Stimulated activated naive CD8-positive, alpha-beta T cell treated with anti-CD3 and anti-CD28 coated beads, Interleukin-15, Interleukin-2, amounts not matched to agents 100 ng/mL and 50 ng/mL, for 24 hours (primary cell): ENCODE measurements around the gene MEN1.
A peak's percentile ranks its signal among the peaks of the same experiment; 100 is the strongest.

ENCODE experiments used
- H3K27ac Mint-ChIP-seq: one replicate; pipeline ENCODE4 v1.8.0; 2021; ENCODE audit warnings: mild to moderate bottlenecking, mixed read lengths
- H3K27me3 Mint-ChIP-seq: one replicate; pipeline ENCODE4 v1.8.0; 2021; ENCODE audit warnings: mixed read lengths
- H3K36me3 Mint-ChIP-seq: one replicate; pipeline ENCODE4 v1.8.0; 2021; ENCODE audit warnings: low read depth, mixed read lengths
- H3K4me1 Mint-ChIP-seq: one replicate; pipeline ENCODE4 v1.8.0; 2021; ENCODE audit warnings: low read depth, mixed read lengths
- H3K4me3 Mint-ChIP-seq: one replicate; pipeline ENCODE4 v1.8.0; 2021; ENCODE audit warnings: mild to moderate bottlenecking, mixed read lengths
- H3K9me3 Mint-ChIP-seq: one replicate; pipeline ENCODE4 v1.8.0; 2021; ENCODE audit warnings: mixed read lengths

The MEN1 gene

GRCh38 chr11:64774144-64774543 is 36.2 kb downstream of the MEN1 start:
- Mint-ChIP-seq H3K27ac (peak overlapping the region; percentile 2), H3K27me3 (no peaks in the 10 kb centered on the region)

GRCh38 chr11:64772303-64773018 is 37.9 kb downstream of the MEN1 start:
- peak overlapping the region; percentile 51 for H3K4me3 Mint-ChIP-seq
- H3K9me3 Mint-ChIP-seq = no peaks in the 10 kb centered on the region
- peak overlapping the region; percentile 60 for H3K27ac Mint-ChIP-seq
- H3K4me1 Mint-ChIP-seq = peaks cover 96% of the 10 kb centered on the region
- H3K27me3 Mint-ChIP-seq = no peaks in the 10 kb centered on the region
- H3K36me3 Mint-ChIP-seq = peaks cover 100% of the 10 kb centered on the region

More at GRCh38 chr11:64774144-64774543, 36.2 kb downstream of the MEN1 start:
- Mint-ChIP-seq H3K4me1 (peaks cover 84% of the 10 kb centered on the region), H3K4me3 (peak overlapping the region; percentile 95), H3K36me3 (peaks cover 86% of the 10 kb centered on the region), H3K9me3 (no peaks in the 10 kb centered on the region)

- H3K27me3 Mint-ChIP-seq = no peaks in the 10 kb centered on the region
- peaks cover 99% of the 10 kb centered on the region for H3K36me3 Mint-ChIP-seq
- no peaks in the 10 kb centered on the region for H3K9me3 Mint-ChIP-seq
- peaks cover 96% of the 10 kb centered on the region for H3K4me1 Mint-ChIP-seq
- peak overlapping the region; percentile 51 for H3K4me3 Mint-ChIP-seq
- H3K27ac Mint-ChIP-seq = peak overlapping the region; percentile 60
These were observed 38.5 kb downstream of the MEN1 start for GRCh38 chr11:64771861-64772260.

DNA sequence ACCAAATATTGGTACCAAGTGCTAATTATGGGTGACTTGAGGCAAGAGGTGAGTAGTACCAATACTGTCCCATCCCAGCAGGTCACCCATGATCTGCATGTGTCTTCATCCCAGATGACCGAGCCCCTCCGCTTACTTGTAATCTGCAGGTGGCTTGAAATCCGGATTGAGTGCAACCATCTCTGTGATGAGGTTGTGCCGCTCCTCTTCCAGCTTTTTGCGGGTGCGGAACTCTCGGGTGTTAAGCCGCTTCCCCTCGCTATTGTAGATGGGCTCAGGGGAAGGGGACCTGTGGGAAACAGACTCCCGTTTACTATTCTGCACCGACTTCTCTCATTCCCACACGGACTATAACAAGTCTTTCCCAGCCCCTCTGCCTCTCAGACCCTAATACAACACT is 40.2 kb downstream of the MEN1 start:
- Mint-ChIP-seq H3K4me3 (no peak overlapping the region), H3K27ac (no peak overlapping the region), H3K36me3 (peaks cover 94% of the 10 kb centered on the region), H3K9me3 (no peaks in the 10 kb centered on the region), H3K4me1 (peaks cover 94% of the 10 kb centered on the region), H3K27me3 (no peaks in the 10 kb centered on the region)

DNA sequence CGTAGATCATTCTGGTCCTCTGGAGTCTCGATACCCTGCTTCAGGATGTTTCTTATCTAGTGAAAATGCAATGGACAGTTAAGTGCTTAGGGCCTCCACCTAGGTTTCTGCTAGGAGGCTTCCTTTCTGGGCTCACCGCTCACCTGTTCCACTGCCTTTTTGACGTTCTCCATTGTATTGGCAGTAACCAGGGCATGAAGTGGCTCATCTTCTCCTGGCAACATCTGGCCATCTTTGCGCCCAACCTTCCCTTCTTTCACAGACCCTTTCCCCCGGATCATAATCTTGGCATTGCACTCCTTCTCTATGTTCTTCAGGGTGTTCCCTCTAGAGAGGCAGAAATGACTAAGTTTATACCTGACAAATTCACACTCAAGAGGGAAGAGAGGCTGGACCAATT is 41.1 kb downstream of the MEN1 start:
- peaks cover 94% of the 10 kb centered on the region for H3K36me3 Mint-ChIP-seq
- H3K4me3 Mint-ChIP-seq = peak overlapping the region; percentile 17
- no peaks in the 10 kb centered on the region for H3K27me3 Mint-ChIP-seq
- peaks cover 94% of the 10 kb centered on the region for H3K4me1 Mint-ChIP-seq
- no peaks in the 10 kb centered on the region for H3K9me3 Mint-ChIP-seq
- H3K27ac Mint-ChIP-seq = peak overlapping the region; percentile 54

DNA sequence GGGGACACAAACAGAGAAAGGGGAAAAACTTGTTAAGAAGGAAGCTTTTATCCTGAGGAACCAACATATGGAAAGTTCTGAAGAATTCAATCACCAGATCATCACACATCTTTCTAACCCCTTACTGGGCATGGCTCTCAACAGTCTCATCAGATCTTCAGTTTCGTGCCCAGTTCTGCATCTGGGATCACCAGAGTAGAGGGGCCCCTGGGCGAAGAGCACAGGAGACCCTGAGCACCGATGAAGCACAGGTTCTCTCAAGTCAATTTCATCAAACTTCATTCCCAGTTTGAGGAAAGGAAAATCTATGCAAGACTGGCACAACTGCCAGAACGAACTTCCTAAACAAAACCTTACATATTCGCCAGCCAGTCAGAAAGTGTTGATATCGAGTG is 42.1 kb downstream of the MEN1 start:
- no peaks in the 10 kb centered on the region for H3K27me3 Mint-ChIP-seq
- H3K9me3 Mint-ChIP-seq = no peaks in the 10 kb centered on the region
- peak overlapping the region; percentile 34 for H3K27ac Mint-ChIP-seq
- H3K4me1 Mint-ChIP-seq = peaks cover 95% of the 10 kb centered on the region
- H3K4me3 Mint-ChIP-seq = no peak overlapping the region
- peaks cover 91% of the 10 kb centered on the region for H3K36me3 Mint-ChIP-seq

DNA sequence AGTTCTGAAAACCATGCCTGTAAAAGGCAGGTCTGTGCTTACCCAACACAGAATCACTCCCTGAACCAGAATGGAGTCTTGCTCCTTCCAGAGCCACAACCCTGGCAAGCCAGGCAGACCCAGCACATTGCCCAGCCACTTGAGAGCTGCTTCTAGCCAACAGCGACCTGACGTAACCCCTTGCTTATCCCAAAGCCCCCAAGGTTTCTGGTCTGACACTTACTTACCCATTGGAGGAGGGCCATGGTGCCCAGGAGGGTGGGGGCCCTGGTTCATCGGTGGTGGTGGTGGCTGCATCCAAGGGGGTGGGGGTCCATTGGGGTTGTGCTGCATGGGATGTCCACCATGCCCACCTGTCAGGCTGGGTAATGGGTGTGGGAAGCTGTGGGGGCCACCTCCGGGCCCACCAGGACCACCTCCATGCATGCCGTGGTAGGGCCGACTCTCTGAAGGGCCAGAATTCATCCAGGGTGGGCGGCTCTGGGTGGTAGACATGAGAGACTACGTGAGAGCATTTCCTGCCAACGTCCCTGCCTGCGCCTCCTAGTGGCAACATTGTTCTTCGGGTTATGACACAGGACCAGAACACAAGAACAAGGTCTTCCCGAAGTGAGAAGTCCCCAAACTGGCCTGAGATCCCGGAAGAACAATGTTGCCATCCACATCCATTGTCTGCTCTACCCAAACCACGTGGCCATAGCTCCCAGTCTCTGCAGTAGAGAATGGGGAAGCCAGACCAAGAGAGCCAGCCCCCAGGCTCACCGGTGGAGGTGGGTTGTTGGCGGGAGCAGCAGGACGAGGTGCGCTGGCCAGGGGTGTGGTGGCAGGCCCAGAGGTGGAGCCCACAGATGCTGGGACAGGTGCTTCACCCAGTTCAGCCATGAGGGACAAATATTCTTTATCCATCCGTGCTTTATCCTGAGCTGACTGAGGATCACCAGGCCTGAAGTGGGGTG is 42.7 kb downstream of the MEN1 start:
- Mint-ChIP-seq H3K27me3 (no peaks in the 10 kb centered on the region), H3K36me3 (peaks cover 91% of the 10 kb centered on the region), H3K4me3 (no peak overlapping the region), H3K9me3 (no peaks in the 10 kb centered on the region), H3K4me1 (peaks cover 95% of the 10 kb centered on the region), H3K27ac (peak overlapping the region; percentile 76)

DNA sequence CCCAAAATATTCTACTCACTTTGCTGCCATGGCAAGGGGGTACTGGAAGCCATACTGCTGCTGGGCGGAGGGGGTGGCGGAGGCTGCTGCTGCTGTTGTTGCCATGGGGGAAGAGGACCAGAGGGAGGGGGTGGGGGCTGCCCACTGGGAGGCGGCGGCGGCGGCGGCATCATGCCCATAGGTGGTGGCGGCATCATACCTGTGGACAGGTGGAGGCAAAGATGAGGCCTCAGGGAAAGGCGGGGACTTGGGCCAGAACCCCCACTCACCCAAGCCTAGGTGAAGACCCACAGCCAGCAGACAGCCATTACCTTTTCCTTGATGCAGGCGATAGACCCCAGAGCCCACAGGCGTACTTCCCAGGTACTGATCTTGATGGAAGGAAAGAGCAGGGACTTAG is 43.5 kb downstream of the MEN1 start:
- H3K27ac Mint-ChIP-seq = peak overlapping the region; percentile 76

DNA sequence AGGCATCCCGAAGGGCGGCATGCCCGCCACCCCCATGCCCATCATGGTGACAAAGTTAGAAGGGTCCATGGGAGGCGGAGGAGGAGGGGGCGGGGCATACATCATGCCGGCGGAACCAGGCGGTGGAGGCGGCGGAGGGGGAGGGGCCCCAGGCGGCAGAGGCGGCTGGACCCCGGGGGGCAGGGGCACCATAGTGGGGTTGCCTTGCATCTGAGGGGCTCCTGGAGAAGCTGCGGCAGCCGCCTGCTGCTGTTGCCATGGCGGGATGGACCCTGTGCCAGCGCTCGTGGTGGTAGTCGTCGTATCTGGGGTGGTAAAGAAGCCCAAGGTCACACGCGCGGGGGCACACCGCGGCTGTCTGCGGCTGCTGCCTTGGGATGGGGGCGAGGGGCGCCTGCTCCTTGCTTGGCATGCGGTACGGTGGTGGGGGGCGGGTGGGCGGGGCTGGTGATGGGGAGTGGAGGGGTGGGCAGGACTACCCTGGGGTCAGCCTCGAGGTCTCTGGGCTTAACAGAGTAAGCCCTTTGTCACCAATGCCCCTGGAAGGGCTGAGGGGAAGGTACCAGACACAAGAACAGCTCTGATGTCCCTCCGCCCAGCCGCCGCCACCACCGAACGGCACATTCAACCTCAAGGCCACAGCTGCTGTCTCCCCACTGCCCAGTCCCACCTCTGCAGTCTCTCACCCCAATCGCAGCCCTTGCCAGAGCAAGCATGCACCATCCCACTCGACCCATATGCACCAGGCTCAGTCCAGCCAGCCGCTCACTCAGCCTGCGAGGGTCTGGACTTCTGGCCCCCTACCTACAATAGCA is 44.3 kb downstream of the MEN1 start:
- Mint-ChIP-seq H3K4me3 (no peak overlapping the region), H3K4me1 (peaks cover 92% of the 10 kb centered on the region), H3K36me3 (peaks cover 81% of the 10 kb centered on the region), H3K27me3 (no peaks in the 10 kb centered on the region), H3K27ac (peak overlapping the region; percentile 83), H3K9me3 (no peaks in the 10 kb centered on the region)

More for the DNA sequence above, 43.5 kb downstream of the MEN1 start:
- Mint-ChIP-seq H3K27me3 (no peaks in the 10 kb centered on the region), H3K9me3 (no peaks in the 10 kb centered on the region), H3K4me1 (peaks cover 95% of the 10 kb centered on the region), H3K36me3 (peaks cover 90% of the 10 kb centered on the region), H3K4me3 (no peak overlapping the region)

DNA sequence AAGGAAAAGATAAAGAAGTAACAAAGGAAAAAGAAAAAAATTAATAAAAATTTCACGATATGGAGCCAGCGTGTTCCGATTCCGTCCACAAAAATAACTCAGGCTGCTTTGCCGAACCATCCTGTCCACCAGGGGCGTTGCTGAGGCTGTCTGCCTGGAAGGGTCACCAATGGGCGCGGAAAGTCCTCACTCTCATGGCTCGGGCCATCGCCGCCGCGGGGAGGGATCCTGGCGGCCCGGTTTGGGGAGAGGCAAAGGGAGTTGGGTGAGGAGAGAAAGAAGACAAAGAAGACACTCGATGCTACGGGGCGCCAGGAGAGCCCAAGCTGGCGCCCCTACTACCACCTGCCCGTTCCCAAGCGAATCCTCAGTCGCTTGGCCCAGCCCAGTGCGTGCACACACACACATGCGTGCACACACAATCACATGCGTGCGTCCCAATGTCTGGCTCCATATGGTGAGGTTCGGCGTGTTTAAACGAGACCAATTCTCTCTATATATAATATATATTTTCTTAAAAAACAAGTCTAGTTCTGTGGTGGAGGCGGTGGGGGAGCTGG is 45.0 kb downstream of the MEN1 start:
- H3K4me1 Mint-ChIP-seq = peaks cover 92% of the 10 kb centered on the region
- no peaks in the 10 kb centered on the region for H3K9me3 Mint-ChIP-seq
- H3K27ac Mint-ChIP-seq = peak overlapping the region; percentile 85
- peak overlapping the region; percentile 71 for H3K4me3 Mint-ChIP-seq
- peaks cover 74% of the 10 kb centered on the region for H3K36me3 Mint-ChIP-seq
- no peaks in the 10 kb centered on the region for H3K27me3 Mint-ChIP-seq

DNA sequence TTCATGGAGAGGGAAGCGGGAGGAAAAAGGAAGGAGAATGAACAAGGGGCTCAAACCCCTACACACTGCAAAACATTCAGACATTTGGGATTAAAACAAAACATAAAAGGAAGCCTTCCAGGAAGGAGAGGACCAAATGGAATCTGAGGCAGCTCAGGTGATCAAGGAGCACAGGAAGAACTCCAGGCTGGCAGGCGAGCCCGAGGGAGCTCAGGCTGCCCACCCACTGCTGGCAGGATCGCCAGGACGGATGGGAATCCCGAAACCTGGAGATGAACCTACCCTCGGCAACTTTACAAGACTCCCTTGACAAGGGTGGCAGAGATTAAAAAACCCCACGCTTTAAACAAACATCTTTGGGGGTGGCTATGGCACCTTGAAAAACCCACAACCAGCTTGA is 45.6 kb downstream of the MEN1 start:
- Mint-ChIP-seq H3K27me3 (no peaks in the 10 kb centered on the region), H3K9me3 (no peaks in the 10 kb centered on the region)

GRCh38 chr11:64764040-64764611 is 46.2 kb downstream of the MEN1 start:
- Mint-ChIP-seq H3K4me1 (peaks cover 90% of the 10 kb centered on the region), H3K27me3 (no peaks in the 10 kb centered on the region), H3K4me3 (peak overlapping the region; percentile 71), H3K27ac (peak overlapping the region; percentile 85), H3K36me3 (peaks cover 62% of the 10 kb centered on the region), H3K9me3 (no peaks in the 10 kb centered on the region)

More for the DNA sequence above, 45.6 kb downstream of the MEN1 start:
- peaks cover 68% of the 10 kb centered on the region for H3K36me3 Mint-ChIP-seq
- peak overlapping the region; percentile 85 for H3K27ac Mint-ChIP-seq
- H3K4me3 Mint-ChIP-seq = peak overlapping the region; percentile 71
- H3K4me1 Mint-ChIP-seq = peaks cover 94% of the 10 kb centered on the region

DNA sequence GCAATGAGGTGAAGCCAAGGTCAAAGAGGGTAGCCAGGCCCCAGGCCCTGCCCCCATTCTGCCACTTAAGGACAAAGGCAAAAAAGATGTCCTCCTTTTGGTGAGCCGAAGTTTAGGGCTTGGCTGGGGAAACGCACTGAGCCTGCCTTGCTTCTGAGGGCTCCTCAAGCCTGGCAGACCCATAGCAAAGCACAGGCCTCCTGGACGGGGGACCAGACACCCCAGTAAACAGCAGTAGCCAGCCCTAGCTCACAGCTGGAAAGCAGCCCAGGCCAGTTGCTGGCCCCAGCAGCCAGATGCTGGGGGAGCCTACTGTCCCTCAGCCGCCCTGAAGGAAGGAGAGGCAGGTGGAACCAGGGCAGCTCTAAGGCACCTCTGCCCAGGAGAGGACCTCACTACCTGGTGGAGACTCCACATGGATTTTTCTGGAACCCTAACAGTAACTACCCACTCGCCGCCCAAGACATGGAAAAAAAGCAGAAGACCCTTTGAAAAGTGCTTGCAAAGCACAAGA is 46.8 kb downstream of the MEN1 start:
- no peaks in the 10 kb centered on the region for H3K27me3 Mint-ChIP-seq
- H3K27ac Mint-ChIP-seq = peak overlapping the region; percentile 85
- H3K4me1 Mint-ChIP-seq = peaks cover 85% of the 10 kb centered on the region
- no peak overlapping the region for H3K4me3 Mint-ChIP-seq
- no peaks in the 10 kb centered on the region for H3K9me3 Mint-ChIP-seq
- peaks cover 57% of the 10 kb centered on the region for H3K36me3 Mint-ChIP-seq
